GM12878 (cell line): Measurements from ENCODE around the gene TDRD3. TPM values are rescaled to one million over a fixed set of nuclear protein-coding genes. Genes with fewer than 3 reads are reported as not detected.

ENCODE experiments used
- ATAC-seq: fragments of 200-7000 bp; cut with Tn5 transposase; 3 replicates; pipeline ENCODE4 v1.9.1; 2020; ENCODE audit warnings: mild to moderate bottlenecking, moderate library complexity
- BruUV-seq: library from RNA; stranded (reverse); fragments of 400-500 nt; replicated peaks from 2 replicates; lab custom pipeline; 2021; lab: Mats Ljungman, UMichigan
- CTCF ChIA-PET: fragments of 300-600 bp; sonication (Branson Sonifier 250); formaldehyde crosslinking; extraction: SDS; loops from one replicate; lab custom pipeline; 2021; ENCODE audit warnings: inconsistent platforms; lab: Yijun Ruan, JAX
- POLR2A ChIA-PET: fragments of 350-600 bp; formaldehyde crosslinking; extraction: SDS; loops from one replicate; lab custom pipeline; 2021; ENCODE audit warnings: inconsistent platforms; lab: Charles Lee
- RAD21 ChIA-PET: fragments of 300-600 bp; sonication (Branson Sonifier 250); formaldehyde crosslinking; loops from one replicate; lab custom pipeline; 2023; ENCODE audit warnings: antibody characterized with exemption; ENCODE audit not compliant: unreplicated experiment; lab: Charles Lee
- SMC1A ChIA-PET: fragments of 300-600 bp; sonication (Branson Sonifier 250); formaldehyde crosslinking; loops from one replicate; lab custom pipeline; 2023; ENCODE audit not compliant: unreplicated experiment, uncharacterized antibody; lab: Charles Lee
- DNase-seq: peaks from one replicate; pipeline ENCODE4 v3.0.0-alpha.2; 2011; ENCODE audit warnings: low read depth, low spot score
- FAIRE-seq: peaks from 3 replicates; lab custom pipeline; 2011; peaks lifted over from hg19 to GRCh38; lab: Jason Lieb, UNC
- H2AFZ ChIP-seq: 2 replicates; pipeline ENCODE4 v1.6.0; 2011; ENCODE audit warnings: low read depth, low read length, control low read depth; ENCODE audit not compliant: control insufficient read depth
- H3K27ac ChIP-seq: 2 replicates; pipeline ENCODE4 v1.5.1; 2011; ENCODE audit warnings: control low read depth; ENCODE audit not compliant: control insufficient read depth, insufficient read depth
- H3K27me3 ChIP-seq, 2 experiments: replicated peaks in 1 of 2; 2 replicates each; pipeline versions ENCODE4 v1.6.0 to v1.6.1; 2011; ENCODE audit warnings: low read length in 1 of 2; ENCODE audit not compliant: control insufficient read depth in 2 of 2, insufficient read depth in 2 of 2
- H3K36me3 ChIP-seq, 2 experiments: 2 replicates each; pipeline ENCODE4 v1.5.1; 2011; ENCODE audit warnings: low read length in 1 of 2; ENCODE audit not compliant: control insufficient read depth in 2 of 2, insufficient read depth in 2 of 2
- H3K4me1 ChIP-seq: 2 replicates; pipeline ENCODE4 v1.6.1; 2011; ENCODE audit warnings: mild to moderate bottlenecking, low read length, moderate library complexity, mixed read lengths; ENCODE audit not compliant: control insufficient read depth, insufficient read depth
- H3K4me2 ChIP-seq: 2 replicates; pipeline ENCODE4 v1.6.0; 2011; ENCODE audit warnings: control low read depth; ENCODE audit not compliant: control insufficient read depth, insufficient read depth
- H3K4me3 ChIP-seq: fragments of 200-600 bp; sonication (generic); 2 replicates; pipeline ENCODE4 v1.5.1; 2016
- H3K79me2 ChIP-seq: 2 replicates; pipeline ENCODE4 v1.6.0; 2011; ENCODE audit warnings: low read length; ENCODE audit not compliant: control insufficient read depth, insufficient read depth
- H3K9ac ChIP-seq: 2 replicates; pipeline ENCODE4 v1.8.0; 2011; ENCODE audit warnings: low read length, control low read depth, mixed read lengths; ENCODE audit not compliant: control insufficient read depth, insufficient read depth
- H3K9me3 ChIP-seq: replicated peaks from 3 replicates; pipeline ENCODE4 v1.5.1; 2011; ENCODE audit warnings: mild to moderate bottlenecking, low read length; ENCODE audit not compliant: control insufficient read depth, insufficient read depth
- H4K20me1 ChIP-seq: 2 replicates; pipeline ENCODE4 v1.6.0; 2011; ENCODE audit not compliant: control insufficient read depth, insufficient read depth
- ATF7 ChIP-seq: fragments of 450-650 bp; IDR thresholded peaks from 2 replicates; pipeline ENCODE4 v1.6.1; 2016; ENCODE audit warnings: low read depth, mild to moderate bottlenecking
- BCL11A ChIP-seq: IDR thresholded peaks from 2 replicates; pipeline ENCODE4 v1.6.1; 2011; ENCODE audit warnings: low read depth, low read length
- CBFB ChIP-seq: IDR thresholded peaks from 2 replicates; pipeline ENCODE4 v1.6.1; 2016; ENCODE audit warnings: antibody characterized with exemption, low read depth
- E2F4 ChIP-seq: IDR thresholded peaks from 2 replicates; pipeline ENCODE4 v1.6.1; 2012; ENCODE audit warnings: low read depth, low read length, improper control_type of control experiment
- ETV6 ChIP-seq, 2 experiments: fragments of 450-650 bp in 1 of 2; IDR thresholded peaks in 1 of 2; conservative IDR thresholded peaks in 1 of 2; 2 replicates each; pipeline ENCODE4 v1.6.1; 2014; ENCODE audit warnings: antibody characterized with exemption in 1 of 2, borderline replicate concordance in 1 of 2, low read depth in 1 of 2, mild to moderate bottlenecking in 1 of 2, moderate library complexity in 1 of 2
- FOXM1 ChIP-seq: IDR thresholded peaks from 2 replicates; pipeline ENCODE4 v1.6.1; 2012; ENCODE audit warnings: low read depth, mild to moderate bottlenecking, inconsistent platforms, low read length, moderate library complexity
- MAX ChIP-seq: IDR thresholded peaks from 2 replicates; pipeline ENCODE4 v1.6.1; 2012; ENCODE audit warnings: low read depth, low read length, improper control_type of control experiment
- SREBF1 ChIP-seq: IDR thresholded peaks from 2 replicates; pipeline ENCODE4 v1.6.1; 2012; ENCODE audit warnings: mild to moderate bottlenecking, low read length
- ZBTB11 ChIP-seq: fragments of 450-650 bp; formaldehyde crosslinking; IDR thresholded peaks from 2 replicates; pipeline ENCODE4 v1.5.0; 2022; ENCODE audit warnings: mild to moderate bottlenecking, missing genetic modification characterization
- WGBS: methylation state at CpG from one replicate; pipeline ENCODE4 v1.1.6; 2016; ENCODE audit warnings: low lambda C conversion rate; ENCODE audit not compliant: insufficient replicate concordance, insufficient coverage; ENCODE audit errors: missing lambda C conversion rate; 5-methylcytosine and 5-hydroxymethylcytosine counted together
- in situ Hi-C: fragments of 300-500 bp; cut with MboI; formaldehyde crosslinking; loops from 9 replicates; pipeline ENCODE4 v1.14.3; 2018; ENCODE audit warnings: mixed read lengths
- intact Hi-C: fragments of 100-400 bp; cut with micrococcal nuclease; formaldehyde crosslinking; loops from one replicate; pipeline ENCODE4 v1.14.2; 2022; ENCODE audit not compliant: unreplicated experiment
- polyA plus RNA-seq, 11 experiments: library from polyadenylated mRNA; depleted of rRNA in 4 of 11; unstranded in 6 of 11; stranded (reverse) in 5 of 11; fragments of >200 nt; fragmentation: Nextera tagmentation in 4 of 11; fragmentation: Illumina TruSeq in 1 of 11; extraction: Ambion mirVana in 4 of 11; extraction: Trizol in 1 of 11; gene quantifications; 1 replicate in 1 of 11; 2 replicates in 10 of 11; pipeline versions ENCODE4 v1.2.1 to v1.2.3, GENCODE V29; 2011 to 2016; ENCODE audit warnings: inconsistent platforms in 2 of 11, missing spikeins in 2 of 11, low read depth in 1 of 11
- total RNA-seq, 4 experiments: library from RNA; depleted of rRNA in 3 of 4; stranded (reverse); fragments of >200 nt in 3 of 4; fragmentation: Illumina TruSeq in 1 of 4; extraction: Trizol in 1 of 4; gene quantifications; 2 replicates each; pipeline versions ENCODE4 v1.2.1 to v1.2.3, GENCODE V29; 2013 to 2021
- TF ChIP-seq, protein P1 (sequence below): fragments of 150-350 bp; IDR thresholded peaks from 2 replicates; pipeline ENCODE4 v1.6.1; 2016; ENCODE audit warnings: low read depth, low read length
- TF ChIP-seq, protein P2 (sequence below): fragments of 450-650 bp; IDR thresholded peaks from 2 replicates; pipeline ENCODE4 v1.6.1; 2016; ENCODE audit warnings: mild to moderate bottlenecking

TDRD3 gene
- total and polyA plus RNA-seq, 10 of the 15 experiments (the other 5 are each of a cell fraction or from before 2014, with no cell fraction given): 8.4 to 27.9 (median 15.8) TPM

DNA sequence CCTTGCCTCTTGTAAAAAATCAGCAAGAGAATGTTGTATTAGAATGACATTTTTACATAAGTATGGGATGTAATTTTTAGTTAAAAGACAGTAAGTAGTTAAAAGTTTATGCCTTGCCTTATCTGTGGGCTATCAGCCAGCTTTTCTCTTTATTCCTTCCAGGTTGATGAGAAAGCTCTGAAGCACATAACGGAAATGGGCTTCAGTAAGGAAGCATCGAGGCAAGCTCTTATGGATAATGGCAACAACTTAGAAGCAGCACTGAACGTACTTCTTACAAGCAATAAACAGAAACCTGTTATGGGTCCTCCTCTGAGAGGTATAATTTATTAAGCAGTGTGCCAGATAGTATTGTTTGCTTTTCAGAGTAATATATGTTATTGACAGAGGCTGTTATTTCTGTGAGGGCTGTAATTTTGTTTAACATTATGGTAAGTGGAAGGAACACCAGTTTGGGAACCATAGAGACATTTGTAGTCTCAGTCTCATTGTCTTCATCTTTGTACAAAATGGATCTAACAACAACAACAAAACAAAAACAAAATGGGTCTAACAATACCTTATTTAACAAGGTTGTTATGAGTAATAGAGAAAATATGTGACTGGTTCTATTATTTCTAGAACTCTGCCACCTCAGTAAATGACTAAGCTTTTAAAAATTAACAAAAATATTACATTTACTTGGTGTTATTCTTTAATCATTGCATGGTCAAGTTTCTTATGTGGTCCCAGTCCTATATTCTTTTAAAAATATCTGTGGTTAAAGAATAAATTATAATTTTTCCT lies 112.8 kb downstream of the TDRD3 start:
- H3K27me3 ChIP-seq: no peaks in the 10 kb centered on the region
- H3K4me2 ChIP-seq: no peak overlapping the region
- ChIA-PET POLR2A (interaction anchor here (0.6 kb wide), 1 partner anchor 13 kb away, joined by 4 read pairs; no protein-coding TSS in a partner anchor), CTCF (no interaction called here), SMC1A (interaction anchor here (1.0 kb wide), 1 partner anchor 11 kb away, joined by 4 read pairs; no protein-coding TSS in a partner anchor), RAD21 (no interaction called here)
- no peaks in the 10 kb centered on the region for H3K79me2 ChIP-seq
- H4K20me1 ChIP-seq: no peaks in the 10 kb centered on the region
- H3K27ac ChIP-seq: no peak overlapping the region
- no peak for FAIRE-seq
- ATAC-seq: no peak
- H3K4me3 ChIP-seq: no peak overlapping the region
- H3K36me3 ChIP-seq: peaks cover 0 to 5% of the 10 kb centered on the region in 2 experiments; a peak in 2 of 4 replicates
- H2AFZ ChIP-seq: no peak overlapping the region
- H3K9me3 ChIP-seq: no peaks in the 10 kb centered on the region; the same call in 2 of the 3 replicates
- no TSS peak for BruUV-seq
- in situ Hi-C loops (no loop called here), intact Hi-C loops (no loop called here)
- no peaks in the 10 kb centered on the region for H3K4me1 ChIP-seq
- H3K9ac ChIP-seq: no peak overlapping the region
- DNase-seq: no peak
- WGBS: 100% methylated on average over 3 of the region's 3 CpGs
- TF ChIP-seq E2F4 (no peak), ATF7 (no peak), MAX (no peak), SREBF1 (no peak), ETV6 (conservative IDR thresholded peaks at IDR 0.05 in 1 of 2, IDR thresholded peaks at IDR 0.05 in 1 of 2; ENCODE audit: borderline replicate concordance in 1 of 2, low read depth in 1 of 2) (no peak), ZBTB11 (CRISPR knock-in tag) (no peak), CBFB (no peak), FOXM1 (no peak), BCL11A (no peak)
- TF ChIP-seq, protein P1, sequence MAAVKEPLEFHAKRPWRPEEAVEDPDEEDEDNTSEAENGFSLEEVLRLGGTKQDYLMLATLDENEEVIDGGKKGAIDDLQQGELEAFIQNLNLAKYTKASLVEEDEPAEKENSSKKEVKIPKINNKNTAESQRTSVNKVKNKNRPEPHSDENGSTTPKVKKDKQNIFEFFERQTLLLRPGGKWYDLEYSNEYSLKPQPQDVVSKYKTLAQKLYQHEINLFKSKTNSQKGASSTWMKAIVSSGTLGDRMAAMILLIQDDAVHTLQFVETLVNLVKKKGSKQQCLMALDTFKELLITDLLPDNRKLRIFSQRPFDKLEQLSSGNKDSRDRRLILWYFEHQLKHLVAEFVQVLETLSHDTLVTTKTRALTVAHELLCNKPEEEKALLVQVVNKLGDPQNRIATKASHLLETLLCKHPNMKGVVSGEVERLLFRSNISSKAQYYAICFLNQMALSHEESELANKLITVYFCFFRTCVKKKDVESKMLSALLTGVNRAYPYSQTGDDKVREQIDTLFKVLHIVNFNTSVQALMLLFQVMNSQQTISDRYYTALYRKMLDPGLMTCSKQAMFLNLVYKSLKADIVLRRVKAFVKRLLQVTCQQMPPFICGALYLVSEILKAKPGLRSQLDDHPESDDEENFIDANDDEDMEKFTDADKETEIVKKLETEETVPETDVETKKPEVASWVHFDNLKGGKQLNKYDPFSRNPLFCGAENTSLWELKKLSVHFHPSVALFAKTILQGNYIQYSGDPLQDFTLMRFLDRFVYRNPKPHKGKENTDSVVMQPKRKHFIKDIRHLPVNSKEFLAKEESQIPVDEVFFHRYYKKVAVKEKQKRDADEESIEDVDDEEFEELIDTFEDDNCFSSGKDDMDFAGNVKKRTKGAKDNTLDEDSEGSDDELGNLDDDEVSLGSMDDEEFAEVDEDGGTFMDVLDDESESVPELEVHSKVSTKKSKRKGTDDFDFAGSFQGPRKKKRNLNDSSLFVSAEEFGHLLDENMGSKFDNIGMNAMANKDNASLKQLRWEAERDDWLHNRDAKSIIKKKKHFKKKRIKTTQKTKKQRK: no peak
- TF ChIP-seq, protein P2, sequence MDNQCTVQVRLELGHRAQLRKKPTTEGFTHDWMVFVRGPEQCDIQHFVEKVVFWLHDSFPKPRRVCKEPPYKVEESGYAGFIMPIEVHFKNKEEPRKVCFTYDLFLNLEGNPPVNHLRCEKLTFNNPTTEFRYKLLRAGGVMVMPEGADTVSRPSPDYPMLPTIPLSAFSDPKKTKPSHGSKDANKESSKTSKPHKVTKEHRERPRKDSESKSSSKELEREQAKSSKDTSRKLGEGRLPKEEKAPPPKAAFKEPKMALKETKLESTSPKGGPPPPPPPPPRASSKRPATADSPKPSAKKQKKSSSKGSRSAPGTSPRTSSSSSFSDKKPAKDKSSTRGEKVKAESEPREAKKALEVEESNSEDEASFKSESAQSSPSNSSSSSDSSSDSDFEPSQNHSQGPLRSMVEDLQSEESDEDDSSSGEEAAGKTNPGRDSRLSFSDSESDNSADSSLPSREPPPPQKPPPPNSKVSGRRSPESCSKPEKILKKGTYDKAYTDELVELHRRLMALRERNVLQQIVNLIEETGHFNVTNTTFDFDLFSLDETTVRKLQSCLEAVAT: no peak
